Measurements from ENCODE around the gene ZNF121. TPM values are rescaled to one million over a fixed set of nuclear protein-coding genes. Genes with fewer than 3 reads are reported as not detected.
"Not testable (repeated sequence)": the region's sequence is repeated elsewhere in the genome, so short reads cannot be mapped to it uniquely, and the experiment has no call there.

ZNF121 gene
- total RNA-seq, 1 donor from 2014 or later: 57.0 TPM

- Mint-ChIP-seq H3K27ac (no peak overlapping the region), H3K4me3 (no peak overlapping the region), H3K9me3 (no peaks in the 10 kb centered on the region), H3K27me3 (peaks cover 18% of the 10 kb centered on the region), H3K36me3 (ENCODE audit: low read depth) (peaks cover 9% of the 10 kb centered on the region), H3K4me1 (peaks cover 22% of the 10 kb centered on the region)
- DNase-seq (peak; percentile 46), ATAC-seq (ENCODE audit: low read depth) (peak; percentile 37)
- no peak for TF ChIP-seq CTCF (IDR thresholded peaks at IDR 0.05)
- intact Hi-C loops (cut with micrococcal nuclease): loop anchor here (1.0 to 10.0 kb wide), 3 partner anchors 52 to 274 kb away; partner anchors contain the start of gene ZNF426
- ChIA-PET POLR2A (interaction anchor here (0.6 to 1.4 kb wide), 2 partner anchors 32 to 151 kb away, joined by 3 to 6 read pairs; partner anchors contain the start of gene ZNF266), CTCF (interaction anchor here (1.1 to 2.0 kb wide), 5 partner anchors 33 to 380 kb away, joined by 3 to 5 read pairs (median 4); no protein-coding TSS in a partner anchor)
Observed at GRCh38 chr19:9586764-9587163, 2.5 kb upstream of the ZNF121 start.

GRCh38 chr19:9582081-9582725, 2.1 kb downstream of the ZNF121 start:
- H3K27ac Mint-ChIP-seq: peak overlapping the region; percentile 2
- DNase-seq; H3K27me3 Mint-ChIP-seq; H3K9me3 Mint-ChIP-seq; POLR2A ChIA-PET; ATAC-seq (ENCODE audit: low read depth): not testable (repeated sequence)
- intact Hi-C loops (cut with micrococcal nuclease): loop anchor here (5.0 to 10.0 kb wide), 2 partner anchors 47 to 145 kb away; partner anchors contain the start of genes ZNF266 and ZNF426
- peaks cover 61% of the 10 kb centered on the region for H3K4me1 Mint-ChIP-seq
- H3K36me3 Mint-ChIP-seq (ENCODE audit: low read depth): peaks cover 46% of the 10 kb centered on the region
- H3K4me3 Mint-ChIP-seq: peak overlapping the region; percentile 42
- CTCF ChIA-PET: interaction anchor here (1.1 kb wide), 1 partner anchor 44 kb away, joined by 3 read pairs; no protein-coding TSS in a partner anchor

DNA sequence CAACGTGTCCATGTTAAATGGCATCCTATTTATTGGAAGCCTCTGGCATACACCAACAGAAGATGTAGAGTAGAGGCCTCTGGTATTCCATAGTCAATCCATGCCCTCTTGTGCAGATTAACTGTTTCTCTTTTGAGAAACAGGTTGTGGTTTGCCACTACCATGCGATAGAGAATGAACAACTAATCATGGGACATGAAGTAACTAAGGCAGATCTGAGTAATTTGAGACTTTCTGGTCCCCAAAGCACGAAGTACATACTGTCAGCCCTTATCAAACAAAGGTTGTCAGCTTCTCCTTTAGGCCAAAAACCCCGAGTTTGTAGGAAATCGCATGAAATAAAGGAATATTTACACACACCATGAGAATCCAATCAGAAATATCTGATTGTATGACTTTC, 3.6 kb downstream of the ZNF121 start:
- ChIA-PET CTCF (no interaction called here), POLR2A (no interaction called here)
- Mint-ChIP-seq H3K27ac (no peak overlapping the region), H3K36me3 (ENCODE audit: low read depth) (peaks cover 58% of the 10 kb centered on the region), H3K4me1 (peaks cover 64% of the 10 kb centered on the region), H3K4me3 (no peak overlapping the region), H3K9me3 (peaks cover 12% of the 10 kb centered on the region), H3K27me3 (no peaks in the 10 kb centered on the region)
- no peak for DNase-seq
- TF ChIP-seq CTCF (IDR thresholded peaks at IDR 0.05): no peak
- intact Hi-C loops (cut with micrococcal nuclease): loop anchor here (5.0 to 10.0 kb wide), 2 partner anchors 46 to 143 kb away; partner anchors contain the start of genes ZNF266 and ZNF426
- no peak for ATAC-seq (ENCODE audit: low read depth)

DNA sequence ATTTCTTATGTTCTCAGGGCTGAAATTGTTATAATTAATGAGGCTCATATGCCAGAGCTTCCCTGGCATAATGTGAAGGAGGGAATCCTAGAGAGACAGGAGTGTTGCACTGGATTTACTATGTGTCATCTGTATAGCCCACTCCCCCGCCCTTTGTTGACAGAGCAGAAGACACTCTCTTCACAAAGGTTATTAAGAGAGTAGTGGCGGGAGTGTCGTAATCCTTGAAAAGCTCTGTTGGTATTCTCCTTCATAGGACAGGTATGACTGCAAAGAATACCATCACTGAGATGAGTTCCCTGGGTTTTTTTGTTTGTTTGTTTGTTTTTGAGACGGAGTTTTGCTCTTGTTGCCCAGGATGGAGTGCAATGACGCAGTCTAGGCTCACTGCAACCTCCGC, 14.0 kb downstream of the ZNF121 start:
- Mint-ChIP-seq H3K36me3 (ENCODE audit: low read depth) (peaks cover 84% of the 10 kb centered on the region), H3K27ac (no peak overlapping the region), H3K4me1 (peaks cover 11% of the 10 kb centered on the region), H3K9me3 (peaks cover 45% of the 10 kb centered on the region), H3K4me3 (no peak overlapping the region), H3K27me3 (no peaks in the 10 kb centered on the region)
- CTCF ChIA-PET: no interaction called here
- ATAC-seq (ENCODE audit: low read depth) (no peak), DNase-seq (no peak)
- no peak for TF ChIP-seq CTCF (IDR thresholded peaks at IDR 0.05)
- intact Hi-C loops (cut with micrococcal nuclease): no loop called here
- POLR2A ChIA-PET: interaction anchor here (0.6 kb wide), 1 partner anchor 55 kb away, joined by 5 read pairs; no protein-coding TSS in a partner anchor

DNA sequence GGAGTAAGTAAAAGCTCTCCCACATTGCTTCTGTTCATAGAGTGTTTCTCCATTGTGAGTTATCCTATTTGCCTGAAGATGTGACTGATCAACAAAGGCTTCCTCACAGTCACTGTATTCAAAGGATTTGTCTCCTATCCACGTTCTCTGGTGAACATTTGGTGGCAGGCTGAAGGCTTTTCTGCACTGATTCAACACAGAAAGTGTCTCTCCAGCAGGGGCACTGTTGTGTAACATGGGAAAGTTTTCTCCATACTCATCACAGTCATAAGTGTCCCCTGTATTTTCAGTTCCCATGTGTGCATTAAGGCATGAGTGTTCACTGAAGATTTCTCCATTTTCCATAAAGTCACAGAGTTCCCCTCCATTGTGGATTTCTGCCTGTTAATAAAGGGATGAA, 17.6 kb downstream of the ZNF121 start:
- Mint-ChIP-seq H3K36me3 (ENCODE audit: low read depth) (peaks cover 87% of the 10 kb centered on the region), H3K27me3 (no peaks in the 10 kb centered on the region), H3K4me1 (peaks cover 3% of the 10 kb centered on the region), H3K4me3 (no peak overlapping the region), H3K9me3 (peaks cover 42% of the 10 kb centered on the region), H3K27ac (no peak overlapping the region)
- intact Hi-C loops (cut with micrococcal nuclease): no loop called here
- ATAC-seq (ENCODE audit: low read depth) (no peak), DNase-seq (no peak)
- CTCF ChIA-PET: no interaction called here
- no peak for TF ChIP-seq CTCF (IDR thresholded peaks at IDR 0.05)
- POLR2A ChIA-PET: no interaction called here

Measured in activated B cell treated with CpG ODN at 0.5 μM for 24 hours (primary cell).